Fibroblast of villous mesenchyme (primary cell): ENCODE data around the gene RXRA. TPM values are rescaled to one million over a fixed set of nuclear protein-coding genes. Genes with fewer than 3 reads are reported as not detected.
A peak's percentile ranks its signal among the peaks of the same experiment; 100 is the strongest.

Source experiments
- DNase-seq: peaks from one replicate; pipeline ENCODE4 v3.0.0-alpha.2; 2010; ENCODE audit warnings: low read depth
- H3K4me3 ChIP-seq: 2 replicates; pipeline ENCODE4 v1.5.1; 2011; ENCODE audit warnings: low read depth, mild to moderate bottlenecking, low read length
- CTCF ChIP-seq: IDR thresholded peaks from 2 replicates; pipeline ENCODE4 v1.5.1; 2012; ENCODE audit warnings: low read depth, mild to moderate bottlenecking, low read length; ENCODE audit not compliant: insufficient read depth
- total RNA-seq: library from RNA; depleted of rRNA; stranded (reverse); fragments of >200 nt; gene quantifications from 2 replicates; pipeline ENCODE4 v1.2.3, GENCODE V29; 2012

The RXRA gene
- total RNA-seq, 1 donor = 16.0 TPM

DNA sequence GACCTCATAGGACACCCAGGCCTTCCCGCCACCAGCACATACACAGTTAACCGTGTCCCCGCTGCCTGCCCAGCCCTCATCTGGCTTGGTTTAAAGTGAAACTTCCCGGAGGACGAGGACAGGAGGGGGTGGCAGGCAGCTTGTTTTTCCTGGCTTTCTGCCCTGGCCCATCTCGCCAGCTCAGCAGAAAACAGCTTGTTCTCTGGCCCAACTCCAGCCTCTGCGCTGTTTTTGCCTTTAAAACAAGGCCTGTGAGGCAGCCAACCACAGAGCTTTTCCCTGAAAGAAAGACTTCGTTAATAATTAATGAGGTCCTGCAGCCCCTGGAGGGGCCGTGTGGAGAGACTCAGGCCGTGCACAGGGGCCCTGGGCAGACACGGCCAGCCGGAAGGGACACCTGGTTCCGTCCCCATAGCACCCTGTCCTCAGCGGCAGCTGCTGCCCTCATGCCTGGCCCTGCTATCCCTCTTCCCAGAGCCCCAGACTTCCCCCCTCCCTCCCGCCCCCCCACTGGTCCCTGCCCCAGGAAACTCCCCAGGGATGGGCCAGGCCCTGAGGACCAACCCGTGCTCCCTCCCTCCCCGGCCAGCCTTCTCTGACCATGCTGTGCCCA lies 108.7 kb downstream of the RXRA start:
- DNase-seq = peak; percentile 98
- no peak for TF ChIP-seq CTCF
- H3K4me3 ChIP-seq = no peak overlapping the region

GRCh38 chr9:134435550-134436378 lies 109.5 kb downstream of the RXRA start:
- H3K4me3 ChIP-seq = no peak overlapping the region
- TF ChIP-seq CTCF = no peak
- DNase-seq = no peak

GRCh38 chr9:134436379-134436762 lies 110.1 kb downstream of the RXRA start:
- H3K4me3 ChIP-seq = no peak overlapping the region
- TF ChIP-seq CTCF = no peak
- no peak for DNase-seq

GRCh38 chr9:134436911-134437310 lies 110.7 kb downstream of the RXRA start:
- DNase-seq = no peak
- TF ChIP-seq CTCF = no peak
- no peak overlapping the region for H3K4me3 ChIP-seq

DNA sequence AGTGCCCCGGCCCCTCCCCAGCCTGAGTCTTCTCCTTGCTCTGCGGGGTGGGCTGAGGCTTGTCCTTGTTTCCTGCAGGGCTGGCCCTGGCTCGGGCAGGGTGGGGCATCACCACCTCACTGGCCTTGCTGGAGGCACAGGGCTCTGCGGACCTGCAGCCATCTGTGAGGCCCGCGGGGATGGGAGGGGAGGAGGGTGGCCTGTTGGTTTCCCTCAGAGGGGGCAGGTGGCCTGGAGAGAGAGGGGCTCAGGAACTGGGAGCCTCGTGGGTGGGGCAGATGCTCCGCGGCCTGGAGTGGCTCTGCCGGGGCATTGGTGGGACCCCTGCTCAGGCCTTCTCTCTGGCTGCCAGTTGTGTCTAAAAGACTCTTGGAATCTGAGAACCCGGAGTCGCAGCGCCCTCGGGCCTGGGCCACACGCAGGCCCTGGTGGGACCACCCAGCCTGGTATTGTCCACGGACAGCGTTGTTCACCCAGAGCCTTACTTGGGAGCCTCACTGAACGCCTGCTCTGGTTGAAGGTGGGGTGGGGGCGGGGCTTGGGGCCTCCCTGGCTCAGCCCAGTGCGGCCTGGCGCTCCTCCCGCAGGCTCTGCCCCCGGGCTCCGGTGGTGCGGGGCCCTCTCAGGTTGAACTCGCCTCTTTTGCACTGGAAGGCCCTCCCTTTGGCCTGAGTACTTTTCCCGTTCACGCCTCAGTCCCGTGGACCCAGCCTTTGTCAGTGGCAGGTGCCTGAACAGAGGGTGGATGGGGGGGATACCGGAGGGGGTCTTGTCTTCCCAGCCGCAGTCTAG lies 111.3 kb downstream of the RXRA start:
- TF ChIP-seq CTCF = no peak
- no peak overlapping the region for H3K4me3 ChIP-seq
- DNase-seq = no peak

DNA sequence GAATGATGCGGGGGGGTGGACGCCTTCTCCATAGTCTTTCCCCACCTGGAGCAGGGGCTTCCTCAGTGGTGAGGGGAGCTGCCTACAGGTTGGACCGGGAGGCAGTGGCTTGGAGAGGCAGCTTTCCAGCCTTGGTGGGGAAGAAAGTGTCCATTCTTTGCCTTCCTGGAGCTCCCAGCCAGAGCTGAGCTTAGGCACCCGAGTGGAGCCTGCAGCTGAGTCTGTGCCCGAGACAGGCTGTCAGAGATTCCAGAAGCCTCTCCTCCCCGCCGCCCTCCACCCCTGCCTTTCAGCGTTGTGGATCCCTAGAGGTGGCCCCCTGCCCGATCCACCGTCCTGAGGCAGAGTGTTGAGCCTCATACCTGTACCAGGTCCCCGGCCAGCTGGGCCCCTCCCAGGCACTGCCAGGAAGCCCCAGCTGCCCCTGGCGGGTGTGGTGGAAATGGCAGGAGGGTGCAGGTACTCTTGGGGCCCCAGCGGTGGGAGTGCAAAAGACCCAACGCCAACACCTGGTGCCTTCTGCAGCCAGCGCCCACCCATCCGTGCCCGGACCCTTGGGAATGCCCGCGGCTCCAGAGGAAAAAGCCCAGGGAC lies 112.0 kb downstream of the RXRA start:
- no peak overlapping the region for H3K4me3 ChIP-seq
- no peak for DNase-seq
- no peak for TF ChIP-seq CTCF
